ENCODE data around the gene S100G.
"Not testable (repeated sequence)": the region's sequence is repeated elsewhere in the genome, so short reads cannot be mapped to it uniquely, and the experiment has no call there.

DNA sequence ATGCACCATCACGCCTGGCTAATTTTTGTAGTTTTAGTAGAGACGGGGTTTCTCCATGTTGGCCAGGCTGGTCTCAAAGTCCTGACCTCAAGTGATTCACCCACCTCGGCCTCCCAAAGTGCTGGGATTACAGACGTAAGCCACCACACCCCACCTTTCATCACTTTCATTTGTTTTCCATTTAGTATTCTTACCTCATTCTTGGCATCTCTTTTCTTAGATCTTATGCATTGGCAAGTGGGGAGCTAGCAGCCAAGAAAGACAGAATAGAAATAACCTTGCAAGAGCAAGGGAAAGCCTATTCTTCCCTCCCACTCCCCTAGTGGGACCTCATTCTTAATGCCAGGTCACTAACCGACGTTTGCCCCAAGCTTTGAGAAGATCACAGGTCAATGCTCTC is 21.4 kb upstream of the S100G start:
- TF ChIP-seq POLR2A (IDR thresholded peaks at IDR 0.05; ENCODE audit: extremely low read depth, insufficient read length) = not testable (repeated sequence)
- TF ChIP-seq, protein P1, sequence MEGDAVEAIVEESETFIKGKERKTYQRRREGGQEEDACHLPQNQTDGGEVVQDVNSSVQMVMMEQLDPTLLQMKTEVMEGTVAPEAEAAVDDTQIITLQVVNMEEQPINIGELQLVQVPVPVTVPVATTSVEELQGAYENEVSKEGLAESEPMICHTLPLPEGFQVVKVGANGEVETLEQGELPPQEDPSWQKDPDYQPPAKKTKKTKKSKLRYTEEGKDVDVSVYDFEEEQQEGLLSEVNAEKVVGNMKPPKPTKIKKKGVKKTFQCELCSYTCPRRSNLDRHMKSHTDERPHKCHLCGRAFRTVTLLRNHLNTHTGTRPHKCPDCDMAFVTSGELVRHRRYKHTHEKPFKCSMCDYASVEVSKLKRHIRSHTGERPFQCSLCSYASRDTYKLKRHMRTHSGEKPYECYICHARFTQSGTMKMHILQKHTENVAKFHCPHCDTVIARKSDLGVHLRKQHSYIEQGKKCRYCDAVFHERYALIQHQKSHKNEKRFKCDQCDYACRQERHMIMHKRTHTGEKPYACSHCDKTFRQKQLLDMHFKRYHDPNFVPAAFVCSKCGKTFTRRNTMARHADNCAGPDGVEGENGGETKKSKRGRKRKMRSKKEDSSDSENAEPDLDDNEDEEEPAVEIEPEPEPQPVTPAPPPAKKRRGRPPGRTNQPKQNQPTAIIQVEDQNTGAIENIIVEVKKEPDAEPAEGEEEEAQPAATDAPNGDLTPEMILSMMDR (IDR thresholded peaks at IDR 0.05; ENCODE audit: low read depth, low read length) = not testable (repeated sequence)
